Measurements from ENCODE around the gene CHL1.

Gene CHL1, protein sequence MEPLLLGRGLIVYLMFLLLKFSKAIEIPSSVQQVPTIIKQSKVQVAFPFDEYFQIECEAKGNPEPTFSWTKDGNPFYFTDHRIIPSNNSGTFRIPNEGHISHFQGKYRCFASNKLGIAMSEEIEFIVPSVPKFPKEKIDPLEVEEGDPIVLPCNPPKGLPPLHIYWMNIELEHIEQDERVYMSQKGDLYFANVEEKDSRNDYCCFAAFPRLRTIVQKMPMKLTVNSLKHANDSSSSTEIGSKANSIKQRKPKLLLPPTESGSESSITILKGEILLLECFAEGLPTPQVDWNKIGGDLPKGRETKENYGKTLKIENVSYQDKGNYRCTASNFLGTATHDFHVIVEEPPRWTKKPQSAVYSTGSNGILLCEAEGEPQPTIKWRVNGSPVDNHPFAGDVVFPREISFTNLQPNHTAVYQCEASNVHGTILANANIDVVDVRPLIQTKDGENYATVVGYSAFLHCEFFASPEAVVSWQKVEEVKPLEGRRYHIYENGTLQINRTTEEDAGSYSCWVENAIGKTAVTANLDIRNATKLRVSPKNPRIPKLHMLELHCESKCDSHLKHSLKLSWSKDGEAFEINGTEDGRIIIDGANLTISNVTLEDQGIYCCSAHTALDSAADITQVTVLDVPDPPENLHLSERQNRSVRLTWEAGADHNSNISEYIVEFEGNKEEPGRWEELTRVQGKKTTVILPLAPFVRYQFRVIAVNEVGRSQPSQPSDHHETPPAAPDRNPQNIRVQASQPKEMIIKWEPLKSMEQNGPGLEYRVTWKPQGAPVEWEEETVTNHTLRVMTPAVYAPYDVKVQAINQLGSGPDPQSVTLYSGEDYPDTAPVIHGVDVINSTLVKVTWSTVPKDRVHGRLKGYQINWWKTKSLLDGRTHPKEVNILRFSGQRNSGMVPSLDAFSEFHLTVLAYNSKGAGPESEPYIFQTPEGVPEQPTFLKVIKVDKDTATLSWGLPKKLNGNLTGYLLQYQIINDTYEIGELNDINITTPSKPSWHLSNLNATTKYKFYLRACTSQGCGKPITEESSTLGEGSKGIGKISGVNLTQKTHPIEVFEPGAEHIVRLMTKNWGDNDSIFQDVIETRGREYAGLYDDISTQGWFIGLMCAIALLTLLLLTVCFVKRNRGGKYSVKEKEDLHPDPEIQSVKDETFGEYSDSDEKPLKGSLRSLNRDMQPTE (N-terminal part only)

DNA sequence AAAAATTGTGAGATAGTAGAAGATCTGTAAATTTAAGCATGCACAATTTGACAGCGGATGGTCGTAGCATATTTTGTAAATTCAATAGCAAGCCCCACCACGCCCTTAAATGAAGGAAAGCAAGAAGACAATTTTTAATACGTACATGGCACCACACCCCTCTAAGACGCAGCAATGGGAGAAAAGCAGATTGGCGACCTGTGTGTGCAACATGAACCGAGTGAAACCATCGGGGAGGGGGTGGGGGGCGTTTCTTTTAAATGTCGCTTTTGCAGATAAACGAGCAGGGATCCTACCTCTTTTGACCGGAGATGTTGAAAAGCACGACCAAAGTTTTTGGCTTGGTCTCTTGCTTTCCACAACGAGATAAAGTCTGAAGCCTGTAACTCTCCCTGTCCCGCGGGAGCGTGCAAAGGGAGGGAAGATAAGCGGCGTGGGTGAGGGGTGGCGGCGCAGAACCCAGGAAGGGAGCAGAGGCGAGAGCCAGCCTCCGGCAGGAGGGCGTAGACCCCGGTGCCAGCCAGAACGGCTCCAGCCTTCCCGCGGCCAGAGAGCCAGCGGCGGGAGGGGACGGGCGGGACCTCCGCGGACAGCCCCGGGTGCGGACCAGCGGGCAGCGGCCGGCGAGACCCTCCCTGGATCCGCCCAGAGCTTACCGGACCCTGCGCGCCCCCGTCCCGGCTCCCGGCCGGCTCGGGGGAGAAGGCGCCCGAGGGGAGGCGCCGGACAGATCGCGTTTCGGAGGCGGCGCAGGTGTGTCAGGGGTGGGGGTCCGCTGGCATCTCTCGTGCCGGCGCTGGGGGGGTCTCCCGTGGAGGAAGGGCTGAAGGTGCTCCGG lies at the start of gene CHL1:
Gene CHL1 (plus strand): TSS at position 453 of the 838 bp plus-strand sequence. CDS start 123,014 bp downstream, outside the sequence.
- DNase-seq: no peak

DNA sequence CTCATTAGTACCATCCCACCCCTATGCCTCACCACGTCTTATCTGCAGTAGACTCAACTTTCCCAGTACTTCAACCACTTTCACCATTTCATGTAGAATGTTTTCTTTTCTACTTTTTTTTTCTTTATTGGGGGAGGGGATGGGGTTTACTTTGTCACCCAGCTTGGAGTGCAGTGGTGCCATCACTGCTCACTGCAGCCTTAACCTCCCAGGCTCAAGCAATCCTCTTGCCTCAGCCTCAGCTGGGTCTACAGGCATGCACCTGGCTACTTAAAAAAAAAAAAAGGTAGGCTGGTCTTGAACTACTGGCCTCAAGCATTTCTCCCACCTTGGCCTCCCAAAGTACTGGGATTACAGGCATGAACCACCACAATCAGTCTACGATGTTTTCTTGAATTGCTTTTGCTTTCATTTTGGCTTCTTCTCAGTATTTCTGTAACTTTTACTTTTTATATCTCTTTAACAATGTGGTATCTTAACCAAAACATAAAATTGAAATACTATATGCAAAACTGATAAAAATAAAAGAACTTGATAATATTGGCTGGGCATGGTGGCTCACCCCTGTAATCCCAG lies 44.9 kb upstream of the CHL1 start:
- no peak for DNase-seq

DNA sequence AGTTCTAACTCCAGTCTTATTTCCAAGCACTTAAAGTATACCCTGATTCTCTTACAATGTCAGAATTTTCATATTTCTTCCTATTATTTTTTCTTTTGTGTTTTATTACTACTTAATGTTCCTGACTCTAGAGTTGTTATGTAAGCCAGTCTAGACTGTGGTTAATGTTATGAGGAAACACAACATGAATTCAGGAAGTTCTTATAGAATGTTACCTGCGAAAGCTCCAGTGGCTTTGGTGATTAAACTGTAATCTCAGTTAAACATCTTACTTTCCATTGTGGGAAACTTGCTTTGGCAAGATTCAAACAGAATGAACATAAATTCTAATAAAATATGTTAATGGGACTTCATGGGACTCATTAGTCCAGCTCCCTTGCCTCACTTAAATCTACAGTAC lies 36.6 kb upstream of the CHL1 start:
- no peak for DNase-seq

DNA sequence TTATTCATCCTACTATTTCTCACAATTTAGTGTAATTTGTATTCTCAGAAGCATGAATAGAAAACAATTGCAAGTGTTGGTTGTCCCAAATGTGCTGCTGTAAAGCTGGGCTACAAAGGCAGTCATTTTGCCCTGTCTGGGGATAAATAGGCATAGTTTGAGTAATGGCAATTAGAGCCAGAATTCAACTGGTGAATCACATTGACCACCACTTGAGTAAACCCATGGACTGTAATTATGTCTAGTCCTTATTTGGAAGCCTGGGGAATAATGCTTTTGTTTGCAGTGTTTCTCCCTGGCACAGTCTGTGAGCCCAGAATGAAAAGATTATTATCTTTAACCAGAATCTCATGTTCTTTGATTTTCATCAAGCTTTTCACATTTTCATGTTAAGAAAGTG lies 30.5 kb upstream of the CHL1 start:
- no peak for DNase-seq

DNA sequence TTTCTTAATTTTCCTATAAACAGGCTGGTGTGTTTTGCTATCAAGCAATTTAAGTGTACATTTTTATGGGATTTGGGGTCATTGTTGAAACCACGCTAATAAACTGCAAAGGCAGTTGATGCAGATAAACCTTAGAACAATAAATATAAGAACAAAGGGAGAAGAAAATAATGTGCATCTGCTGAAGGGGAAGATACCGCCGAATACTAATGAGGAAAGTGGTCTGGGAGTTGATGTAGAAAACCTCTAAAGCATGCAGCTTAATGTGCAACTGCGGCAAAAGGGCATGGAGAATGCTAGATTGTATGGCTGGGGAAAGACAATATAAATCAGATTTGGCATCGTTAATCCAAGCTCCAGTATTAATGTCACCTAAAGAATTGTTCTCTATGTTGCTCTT lies 29.8 kb upstream of the CHL1 start:
- no peak for DNase-seq

DNA sequence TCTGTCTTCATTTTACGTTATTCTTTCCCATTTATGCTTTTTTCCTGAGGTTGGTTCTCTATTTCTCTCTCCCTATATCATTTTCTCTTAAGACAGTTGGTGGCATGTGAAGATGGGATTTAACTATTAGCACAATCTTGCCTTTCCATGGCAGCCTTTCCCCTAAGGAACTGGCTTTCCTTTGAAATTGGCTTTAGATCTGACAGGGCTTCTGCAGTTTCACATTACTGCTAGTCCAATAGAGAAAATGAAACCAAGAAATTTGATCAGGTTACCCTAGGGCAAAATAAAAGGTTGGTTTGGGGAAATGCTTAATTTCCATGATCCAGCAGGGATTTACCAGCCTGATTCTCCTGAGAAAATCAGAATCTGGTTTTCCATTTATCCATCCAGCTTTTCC lies 22.7 kb upstream of the CHL1 start:
- DNase-seq: no peak

DNA sequence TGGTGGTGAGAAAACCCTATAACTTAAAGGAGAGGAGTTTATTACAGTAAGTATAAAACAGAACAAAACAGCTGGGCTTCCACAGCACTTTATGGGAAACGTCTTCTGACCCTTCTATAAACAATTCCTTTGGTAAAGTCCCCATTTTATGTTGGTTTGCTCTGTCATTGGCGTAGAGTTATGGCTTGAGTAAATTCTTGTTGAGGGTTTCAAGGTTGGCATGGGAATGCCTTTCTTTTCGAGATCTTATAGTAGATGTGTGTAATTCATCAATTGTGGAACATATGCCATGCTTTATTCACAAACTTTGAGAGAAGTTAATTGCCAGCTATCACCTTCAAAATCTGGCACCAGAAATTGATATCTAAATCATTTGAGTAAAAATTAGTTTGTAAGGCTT lies 11.6 kb upstream of the CHL1 start:
- no peak for DNase-seq

DNA sequence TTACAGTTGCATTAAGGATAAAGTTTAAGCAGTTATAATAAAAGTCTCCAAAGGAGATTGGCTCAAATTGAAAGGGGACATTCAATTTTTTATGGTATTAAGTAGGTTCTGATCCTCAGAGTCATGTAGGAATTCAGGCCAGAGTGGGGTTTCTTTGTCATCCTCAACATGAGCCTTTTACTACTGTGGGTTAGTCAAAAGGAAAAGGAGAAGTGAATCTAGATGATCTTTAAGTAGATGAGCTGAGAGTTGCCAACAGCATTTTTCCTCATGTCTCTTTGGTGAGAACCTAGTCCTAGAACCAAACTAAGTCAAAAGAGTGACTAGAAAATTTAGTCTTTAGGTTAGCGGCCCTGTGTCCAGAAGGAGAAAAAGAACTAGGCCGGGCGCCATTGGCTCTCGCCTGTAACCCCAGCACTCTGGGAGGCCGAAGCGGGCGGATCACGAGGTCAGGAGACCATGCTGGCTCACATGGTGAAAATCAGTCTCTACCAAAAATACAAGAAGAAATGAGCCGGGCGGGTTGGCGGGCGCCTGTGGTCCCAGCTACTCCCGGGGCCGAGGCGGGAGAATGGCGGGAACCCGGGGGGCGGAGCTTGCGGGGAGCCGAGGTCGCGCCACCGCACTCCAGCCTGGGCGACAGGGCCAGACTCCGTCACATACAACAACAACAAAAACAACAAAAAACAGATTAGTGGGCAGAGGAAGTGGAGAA lies 4.2 kb upstream of the CHL1 start:
- no peak for DNase-seq

DNA sequence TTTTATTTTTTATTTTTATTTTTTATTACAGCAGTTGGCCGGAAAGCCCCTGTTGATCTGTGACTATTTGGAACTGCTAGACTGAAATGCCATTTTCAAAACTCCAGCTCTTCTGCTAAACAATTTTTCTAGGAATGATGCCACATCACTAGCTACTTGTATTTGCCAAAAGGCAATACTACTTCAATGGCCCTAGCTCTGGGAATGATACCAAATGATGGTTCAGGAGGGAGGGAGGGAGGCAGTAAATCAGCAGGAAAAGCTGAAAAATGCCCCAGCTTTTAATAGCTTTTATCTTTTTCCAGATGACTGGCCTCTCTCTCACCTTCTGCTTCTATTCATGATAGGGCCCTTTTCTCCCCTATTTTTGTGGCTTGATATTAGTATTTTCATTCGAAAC lies 2.6 kb upstream of the CHL1 start:
- DNase-seq: no peak

DNA sequence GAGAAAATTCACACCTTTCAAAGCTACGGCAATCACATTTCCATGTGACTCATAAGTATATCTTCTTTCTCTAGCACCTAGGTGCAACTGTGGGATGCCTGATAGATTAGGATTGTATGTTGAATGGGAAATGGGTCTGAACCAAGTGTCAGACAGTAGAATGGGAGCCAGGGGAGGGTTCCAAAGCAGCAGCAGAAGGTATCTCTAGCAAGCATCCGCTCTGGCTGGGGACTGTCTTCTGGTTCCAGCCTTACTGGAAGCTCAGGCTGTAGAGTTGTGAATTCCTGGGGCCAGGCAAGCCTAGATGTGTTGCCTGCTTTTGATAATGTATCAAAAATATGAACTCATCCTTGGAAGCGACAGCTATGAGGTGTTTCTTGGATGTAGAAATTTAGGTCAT lies 2.1 kb upstream of the CHL1 start:
- no peak for DNase-seq

DNA sequence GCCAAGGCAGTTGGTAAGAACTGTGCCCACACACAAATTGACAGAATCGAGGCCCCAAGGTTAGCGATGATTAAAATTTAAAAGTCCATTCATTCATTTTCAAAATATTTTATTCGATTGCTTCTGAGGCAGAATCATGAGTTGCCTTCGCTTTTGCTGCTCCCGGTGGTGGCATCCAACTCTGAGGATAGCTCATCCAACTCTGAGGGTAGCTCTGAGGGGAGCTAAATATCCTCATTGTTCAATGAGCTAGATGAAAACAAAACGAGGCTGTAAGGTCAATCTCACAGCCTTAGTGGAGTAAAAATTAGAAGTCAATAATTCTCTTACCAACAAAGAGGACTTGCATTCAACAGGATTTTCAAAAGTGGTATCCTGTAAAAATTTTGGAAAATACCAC lies 897 bp upstream of the CHL1 start:
- no peak for DNase-seq

DNA sequence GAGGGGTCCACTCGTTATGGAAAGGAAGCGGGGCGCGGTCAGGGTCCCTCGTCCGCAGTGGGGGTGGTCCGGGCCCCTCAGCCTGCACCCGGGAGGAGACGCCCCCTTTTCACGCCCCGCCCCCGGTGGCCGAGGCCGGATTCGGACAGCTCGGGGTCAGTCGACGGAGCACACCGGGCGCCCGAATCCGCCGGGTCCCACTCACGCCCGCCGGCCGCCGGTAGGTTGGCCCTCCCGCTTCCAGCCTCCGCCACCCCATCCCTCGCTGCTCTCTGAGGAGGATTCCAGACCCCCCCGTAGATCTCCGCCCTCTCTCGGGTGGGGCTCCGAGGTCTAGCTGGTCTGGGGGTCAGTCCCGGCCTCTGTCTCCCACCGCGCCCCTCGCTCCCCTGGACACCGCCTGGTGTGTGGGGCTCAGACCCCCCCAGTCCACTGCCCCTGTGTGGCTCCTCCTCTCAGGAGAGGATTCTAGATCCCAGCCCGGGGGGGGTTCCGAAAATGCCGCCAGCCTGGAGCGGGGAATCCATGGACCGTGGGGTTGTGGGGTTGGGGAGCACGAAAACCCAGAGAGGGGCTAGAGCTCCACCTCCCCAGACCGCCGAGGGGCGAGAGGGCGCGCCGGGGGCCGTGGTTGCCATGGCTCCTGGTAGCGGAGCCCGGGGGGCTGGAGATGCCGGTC lies 725 bp downstream of the CHL1 start:
- DNase-seq: no peak

DNA sequence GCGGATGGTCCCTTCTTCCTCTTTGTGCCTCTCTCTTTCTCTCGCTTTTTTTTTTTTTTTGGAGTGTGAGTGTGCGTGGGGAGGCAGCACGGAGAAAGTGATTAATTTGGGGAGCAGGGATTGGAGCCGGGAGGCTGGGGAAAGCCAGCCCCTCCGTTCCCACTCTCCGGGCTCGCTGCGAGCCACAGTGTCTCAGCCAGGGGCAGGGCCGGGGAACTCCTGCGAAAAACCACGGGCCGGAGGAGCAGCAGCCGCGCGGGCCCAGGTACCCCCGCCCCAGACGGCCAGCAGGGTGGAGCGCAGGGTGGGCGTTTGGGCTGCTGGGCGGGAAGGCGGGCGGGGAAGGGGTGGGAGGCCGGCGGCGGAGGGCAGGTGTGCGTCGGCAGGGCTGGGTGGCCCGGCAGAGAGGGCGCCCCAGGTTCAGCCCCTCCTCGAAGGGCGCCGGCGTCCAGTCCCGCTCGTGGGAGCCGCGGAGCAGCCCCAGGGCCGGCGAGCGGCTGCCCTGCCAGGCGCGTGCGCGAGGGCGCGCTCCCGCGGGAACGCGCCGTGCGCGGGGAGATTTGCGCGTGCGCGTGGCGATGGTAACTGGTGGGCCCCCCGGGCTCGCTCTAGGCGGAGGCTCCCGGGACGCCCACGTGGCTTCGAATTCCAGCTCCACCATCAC lies 1.4 kb downstream of the CHL1 start:
- DNase-seq: no peak

DNA sequence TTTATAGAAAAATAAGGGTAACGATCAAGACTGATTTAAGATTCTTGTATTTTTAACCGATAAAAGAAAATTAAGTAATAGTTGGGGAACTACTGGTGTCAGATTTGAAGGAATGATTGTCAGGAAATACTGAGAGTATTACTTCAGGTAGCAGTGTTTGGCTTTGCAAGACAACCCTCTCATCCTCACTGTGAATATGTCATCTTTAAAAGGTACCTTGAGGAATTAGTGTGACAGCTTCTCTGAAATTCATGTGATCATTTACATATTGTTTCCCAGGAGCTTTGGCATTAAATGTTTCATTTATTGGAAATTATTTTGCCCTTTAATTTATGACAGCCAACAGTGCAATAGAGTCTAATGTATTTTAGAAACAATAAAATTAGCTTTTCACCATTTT lies 3.3 kb downstream of the CHL1 start:
- no peak for DNase-seq

DNA sequence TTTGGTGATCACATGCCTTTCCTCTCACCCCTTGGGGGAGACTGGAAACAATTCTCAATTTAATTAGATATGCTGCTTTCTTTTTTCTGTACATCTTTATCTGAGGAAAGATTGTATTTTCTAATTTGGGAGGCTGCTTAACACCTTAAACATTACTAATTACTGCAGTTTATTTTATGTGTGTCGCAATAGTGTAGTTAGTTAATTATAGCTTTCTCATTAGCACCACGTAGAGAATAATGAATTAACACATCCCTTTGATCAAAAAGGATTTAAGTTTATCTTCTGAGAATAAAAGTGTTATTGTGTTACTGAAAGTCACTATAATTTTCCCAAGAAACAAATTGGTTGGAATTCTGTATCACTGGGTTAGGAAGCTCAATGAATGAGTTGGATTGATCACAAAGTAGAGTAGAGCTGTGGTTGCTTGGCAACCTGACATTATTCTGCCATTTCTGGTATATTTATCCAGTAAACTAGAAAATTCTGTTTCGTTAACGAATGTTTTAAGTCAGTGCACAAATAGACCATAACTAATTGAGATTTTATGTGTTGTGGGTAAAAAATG lies 4.3 kb downstream of the CHL1 start:
- DNase-seq: no peak

DNA sequence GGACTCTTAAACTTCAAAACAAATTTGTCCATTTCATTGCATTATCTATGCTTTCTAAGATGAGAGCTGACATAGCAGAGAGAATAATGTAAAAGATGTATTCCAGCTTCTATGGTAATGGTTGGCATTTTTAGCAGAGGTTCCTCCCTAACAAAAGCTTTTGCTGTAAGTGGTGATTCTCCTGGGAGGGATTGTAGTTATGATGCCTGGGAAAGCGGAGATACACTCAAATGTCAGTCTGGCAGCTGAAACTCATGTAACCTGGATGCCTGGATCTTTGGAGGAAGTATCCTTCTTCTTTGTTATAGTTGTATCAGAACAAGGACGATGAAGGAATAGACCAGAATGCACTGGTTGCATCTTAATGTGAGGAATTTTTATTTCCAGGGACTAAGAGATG lies 7.5 kb downstream of the CHL1 start:
- no peak for DNase-seq

DNA sequence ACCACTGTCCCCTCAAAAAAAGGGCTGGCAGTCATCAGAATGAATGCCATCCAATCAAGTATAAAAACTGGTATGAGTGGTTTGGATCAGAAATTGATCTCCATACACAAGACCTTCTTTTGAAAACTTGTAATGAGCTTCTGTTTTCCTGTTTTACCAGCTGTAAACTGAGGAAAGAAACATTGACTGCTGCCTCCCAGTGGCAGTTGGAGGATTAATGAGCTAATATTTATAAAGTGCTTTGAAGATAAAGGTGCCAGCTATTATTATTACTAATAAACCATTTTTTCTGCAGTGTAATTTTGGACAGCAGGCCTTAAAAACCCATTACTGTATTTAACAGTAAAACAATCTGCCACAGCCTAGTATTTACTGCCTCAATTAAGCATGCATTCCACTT lies 11.4 kb downstream of the CHL1 start:
- DNase-seq: no peak

DNA sequence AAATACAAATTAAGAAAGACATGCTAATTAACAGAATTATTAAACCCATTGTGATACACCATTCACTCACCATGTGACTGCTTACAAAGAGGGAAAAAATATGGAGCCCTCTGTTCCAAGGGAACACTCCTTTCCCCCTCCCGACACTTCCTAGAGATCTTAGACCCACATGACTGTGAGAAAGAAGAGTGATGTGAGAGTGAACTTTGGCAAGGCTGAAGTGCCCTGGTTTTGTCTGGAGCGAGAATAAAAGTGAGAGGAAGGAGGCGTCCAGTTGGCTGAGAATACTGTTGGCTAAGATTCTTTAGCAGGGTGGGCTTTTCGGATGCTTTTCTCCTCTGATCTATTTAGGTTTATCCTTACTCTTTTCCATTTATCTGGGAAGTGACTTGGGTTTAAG lies 14.1 kb downstream of the CHL1 start:
- no peak for DNase-seq

DNA sequence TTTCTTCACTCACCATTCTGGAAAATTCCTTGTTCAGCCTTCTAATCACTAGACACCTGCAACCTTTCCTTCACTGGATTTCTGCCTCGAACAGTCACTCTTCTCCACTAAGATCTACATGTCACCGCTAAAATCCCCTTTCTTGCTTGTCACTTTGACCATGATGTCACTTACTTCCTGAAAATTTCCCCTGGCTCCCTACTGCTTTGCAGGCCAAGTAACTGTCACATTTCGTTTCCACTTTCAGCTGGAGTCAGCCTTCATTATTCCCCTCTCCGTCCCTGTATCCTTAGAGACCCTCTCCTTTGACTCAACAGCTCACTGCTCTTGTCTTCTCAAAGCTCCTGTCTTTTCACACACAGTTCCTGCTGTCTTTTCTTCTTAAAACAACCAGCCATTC lies 15.9 kb downstream of the CHL1 start:
- DNase-seq: no peak
